Measurements from ENCODE around the gene CBLL1.

- TF ChIP-seq CTCF (IDR thresholded peaks at IDR 0.05) (no peak), ZNF138 (CRISPR knock-in tag; conservative IDR thresholded peaks at IDR 0.05) (no peak), ZNF281 (CRISPR knock-in tag; IDR thresholded peaks at IDR 0.05) (no peak), E2F4 (CRISPR knock-in tag; IDR thresholded peaks at IDR 0.05; ENCODE audit: borderline replicate concordance, low read depth) (no peak), TEAD4 (CRISPR knock-in tag; IDR thresholded peaks at IDR 0.05) (no peak), ZNF317 (CRISPR knock-in tag; IDR thresholded peaks at IDR 0.05; ENCODE audit: borderline replicate concordance, low read depth) (no peak), SP1 (CRISPR knock-in tag; conservative IDR thresholded peaks at IDR 0.05) (no peak; the same call in none of the 2 replicates), JUN (CRISPR knock-in tag; IDR thresholded peaks at IDR 0.05) (peak; percentile 39; the same call in 1 of the 2 replicates)
Observed at GRCh38 chr7:107743567-107744344, at the start of gene CBLL1.

Data from WTC11 (cell line).